IMR-90 (cell line): ENCODE data around the gene UGGT1. TPM values are rescaled to one million over a fixed set of nuclear protein-coding genes. Genes with fewer than 3 reads are reported as not detected.

Source experiments
- ATAC-seq: fragments of 200-7000 bp; cut with Tn5 transposase; 2 replicates; pipeline ENCODE4 v1.9.1; 2020; ENCODE audit warnings: low read depth, mild to moderate bottlenecking, moderate library complexity
- BruUV-seq: library from RNA; stranded (reverse); fragments of 400-500 nt; replicated peaks from 2 replicates; lab custom pipeline; 2021; lab: Mats Ljungman, UMichigan
- CTCF ChIA-PET: fragments of 300-600 bp; formaldehyde crosslinking; extraction: SDS; loops from one replicate; lab custom pipeline; 2021; ENCODE audit warnings: antibody characterized with exemption; lab: Yijun Ruan, JAX
- POLR2A ChIA-PET: fragments of 300-600 bp; sonication (Branson Sonifier 250); formaldehyde crosslinking; loops from one replicate; lab custom pipeline; 2022; ENCODE audit warnings: antibody characterized with exemption; ENCODE audit not compliant: unreplicated experiment; lab: Charles Lee
- DNase-seq: peaks from one replicate; pipeline ENCODE4 v3.0.0; 2013
- H2AFZ ChIP-seq: replicated peaks from 2 replicates; pipeline ENCODE3; 2013; ENCODE audit warnings: low read length, mild to moderate bottlenecking; ENCODE audit not compliant: poor library complexity
- H2AK5ac ChIP-seq: 2 replicates; pipeline ENCODE4 v1.6.1; 2013; ENCODE audit warnings: low read depth, low read length, inconsistent platforms
- H2AK9ac ChIP-seq: replicated peaks from 2 replicates; pipeline ENCODE3; 2013; ENCODE audit warnings: mild to moderate bottlenecking, low read depth, low read length, moderate library complexity; ENCODE audit not compliant: poor library complexity
- H2BK120ac ChIP-seq: 2 replicates; pipeline ENCODE4 v1.6.1; 2013; ENCODE audit warnings: low read depth, low read length, inconsistent platforms
- H2BK15ac ChIP-seq: 3 replicates; pipeline ENCODE4 v1.6.1; 2013; ENCODE audit warnings: low read depth, low read length, inconsistent platforms
- H2BK20ac ChIP-seq: 2 replicates; pipeline ENCODE4 v1.6.1; 2013; ENCODE audit warnings: low read depth, mild to moderate bottlenecking, inconsistent platforms, low read length, moderate library complexity
- H2BK5ac ChIP-seq: 2 replicates; pipeline ENCODE4 v1.6.1; 2013; ENCODE audit warnings: mild to moderate bottlenecking, low read depth, low read length, inconsistent platforms; ENCODE audit not compliant: poor library complexity, severe bottlenecking
- H3K14ac ChIP-seq: replicated peaks from 2 replicates; pipeline ENCODE4 v1.6.1; 2013; ENCODE audit warnings: low read depth, low read length, inconsistent platforms
- H3K18ac ChIP-seq: 2 replicates; pipeline ENCODE4 v1.6.1; 2013; ENCODE audit warnings: low read depth, low read length, control low read depth
- H3K23ac ChIP-seq: 2 replicates; pipeline ENCODE4 v1.6.1; 2013; ENCODE audit warnings: low read depth, low read length, inconsistent platforms
- H3K27ac ChIP-seq: 2 replicates; pipeline ENCODE4 v1.5.1; 2013; ENCODE audit warnings: mild to moderate bottlenecking, control low read depth, low read length; ENCODE audit not compliant: insufficient read depth
- H3K27me3 ChIP-seq: 2 replicates; pipeline ENCODE4 v1.6.1; 2013; ENCODE audit warnings: low read length; ENCODE audit not compliant: control insufficient read depth, insufficient read depth
- H3K36me3 ChIP-seq: 2 replicates; pipeline ENCODE4 v1.6.1; 2013; ENCODE audit warnings: low read length, mixed read lengths; ENCODE audit not compliant: control insufficient read depth, insufficient read depth
- H3K4ac ChIP-seq: 2 replicates; pipeline ENCODE4 v1.6.1; 2013; ENCODE audit warnings: low read depth, low read length, inconsistent platforms
- H3K4me1 ChIP-seq: 2 replicates; pipeline ENCODE4 v1.6.1; 2013; ENCODE audit warnings: low read length, mixed read lengths; ENCODE audit not compliant: control insufficient read depth, insufficient read depth
- H3K4me2 ChIP-seq: 2 replicates; pipeline ENCODE4 v1.6.1; 2013; ENCODE audit warnings: low read depth, mild to moderate bottlenecking, control low read depth, low read length, moderate library complexity
- H3K4me3 ChIP-seq: 2 replicates; pipeline ENCODE4 v1.5.1; 2013; ENCODE audit warnings: low read depth, mild to moderate bottlenecking, control low read depth, low read length, moderate library complexity; ENCODE audit not compliant: insufficient read depth
- H3K56ac ChIP-seq: 2 replicates; pipeline ENCODE4 v1.6.1; 2013; ENCODE audit warnings: low read length, inconsistent platforms; ENCODE audit not compliant: insufficient read depth; ENCODE audit errors: extremely low read depth
- H3K79me1 ChIP-seq, 2 experiments: 2 replicates each; pipeline ENCODE4 v1.6.1; 2013; ENCODE audit warnings: low read length in 2 of 2, inconsistent platforms in 1 of 2, low read depth in 1 of 2
- H3K9ac ChIP-seq: 2 replicates; pipeline ENCODE4 v1.6.1; 2013; ENCODE audit warnings: low read depth, low read length, control low read depth
- H3K9me1 ChIP-seq: 2 replicates; pipeline ENCODE4 v1.6.1; 2013; ENCODE audit warnings: low read length, inconsistent platforms; ENCODE audit not compliant: insufficient read depth
- H3K9me3 ChIP-seq: 2 replicates; pipeline ENCODE4 v1.6.1; 2013; ENCODE audit warnings: low read length; ENCODE audit not compliant: control insufficient read depth, insufficient read depth
- H4K20me1 ChIP-seq: 2 replicates; pipeline ENCODE4 v1.6.1; 2013; ENCODE audit warnings: low read length, inconsistent platforms; ENCODE audit not compliant: insufficient read depth
- H4K5ac ChIP-seq: 2 replicates; pipeline ENCODE4 v1.6.1; 2013; ENCODE audit warnings: mild to moderate bottlenecking, low read depth, low read length, control low read depth
- H4K8ac ChIP-seq, 2 experiments: 2 replicates each; pipeline ENCODE4 v1.6.1; 2013; ENCODE audit warnings: low read depth in 2 of 2, low read length in 2 of 2, control low read depth in 1 of 2, inconsistent platforms in 1 of 2
- H4K91ac ChIP-seq: 2 replicates; pipeline ENCODE4 v1.6.1; 2013; ENCODE audit warnings: low read depth, low read length, inconsistent platforms; ENCODE audit not compliant: insufficient read depth
- RFX5 ChIP-seq: IDR thresholded peaks from 2 replicates; pipeline ENCODE4 v1.8.0; 2012; ENCODE audit warnings: low read depth, mild to moderate bottlenecking, low read length, moderate library complexity
- WGBS, 2 experiments: methylation state at CpG; one replicate each; pipeline versions ENCODE4 v1.1.5 to v1.1.7; 2013; ENCODE audit warnings: missing lambda C conversion rate in 2 of 2; ENCODE audit not compliant: insufficient read length in 1 of 2; ENCODE audit errors: extremely low coverage in 2 of 2; 5-methylcytosine and 5-hydroxymethylcytosine counted together
- dilution Hi-C: fragments of 300-500 bp; cut with HindIII; formaldehyde crosslinking; loops from one replicate; pipeline ENCODE4 v1.14.3; 2018; ENCODE audit warnings: low sequenced_read_pairs; ENCODE audit not compliant: unreplicated experiment
- in situ Hi-C: fragments of 300-500 bp; cut with MboI; formaldehyde crosslinking; loops from 3 replicates; pipeline ENCODE4 v1.14.3; 2019; ENCODE audit warnings: low sequenced_read_pairs, inconsistent platforms, mixed read lengths
- intact Hi-C: fragments of 100-400 bp; cut with micrococcal nuclease; formaldehyde crosslinking; loops from 2 replicates; pipeline ENCODE4 v1.10.0; 2022
- polyA plus RNA-seq, 3 experiments: library from polyadenylated mRNA; depleted of rRNA; stranded (reverse); fragments of >200 nt; gene quantifications; 2 replicates each; pipeline ENCODE4 v1.2.3, GENCODE V29; 2012; ENCODE audit warnings: low replicate concordance in 1 of 3
- total RNA-seq: library from RNA; depleted of rRNA; stranded (reverse); fragments of >200 nt; gene quantifications from 2 replicates; pipeline ENCODE4 v1.2.3, GENCODE V29; 2012
- TF ChIP-seq, protein P1 (sequence below): fragments of 150-350 bp; IDR thresholded peaks from 2 replicates; pipeline ENCODE4 v1.6.1; 2016; ENCODE audit warnings: low read depth, mild to moderate bottlenecking, low read length, moderate library complexity, borderline replicate concordance

UGGT1 gene
- total and polyA plus RNA-seq, 2 of the 4 experiments (the other 2 are of a cell fraction) = 26.1 to 71.3 TPM

DNA sequence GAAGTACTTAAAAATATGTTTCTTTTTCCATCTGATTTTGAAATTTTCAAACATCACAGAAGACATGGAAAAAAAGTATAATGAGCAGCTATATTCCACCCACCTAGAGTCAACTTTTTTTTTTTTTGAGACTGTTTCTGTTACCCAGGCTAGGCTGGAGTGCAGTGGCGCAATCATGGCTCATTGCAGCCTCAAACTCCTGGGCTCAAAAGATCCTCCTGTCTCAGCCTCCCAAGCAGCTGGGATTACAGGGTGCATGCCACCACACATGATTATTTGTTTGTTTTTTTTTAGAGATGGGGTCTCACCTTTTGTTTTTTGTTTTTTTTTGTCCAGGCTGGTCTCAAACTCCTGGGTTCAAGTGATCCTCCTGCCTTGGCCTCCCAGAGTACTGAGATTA is 26.6 kb upstream of the UGGT1 start:
- no peaks in the 10 kb centered on the region for H4K20me1 ChIP-seq
- H3K27me3 ChIP-seq = peaks cover 4% of the 10 kb centered on the region
- no TSS peak for BruUV-seq
- H3K14ac ChIP-seq = no peak overlapping the region
- intact Hi-C loops = loop anchor here (5.0 to 10.0 kb wide), 3 partner anchors 168 to 690 kb away; partner anchors contain the start of gene HS6ST1
- H2AK5ac ChIP-seq = no peak overlapping the region
- no peak overlapping the region for H3K4ac ChIP-seq
- no peak overlapping the region for H2AK9ac ChIP-seq
- H2AFZ ChIP-seq = no peak overlapping the region
- no peak overlapping the region for H3K4me2 ChIP-seq
- no peaks in the 10 kb centered on the region for H3K36me3 ChIP-seq
- H3K27ac ChIP-seq = no peak overlapping the region
- no peak overlapping the region for H3K4me3 ChIP-seq
- no peaks in the 10 kb centered on the region for H3K9me1 ChIP-seq
- no peaks in the 10 kb centered on the region for H3K4me1 ChIP-seq
- no peak overlapping the region for H4K91ac ChIP-seq
- no CpG with 5 or more reads among the region's 1 CpG for WGBS, 2 experiments
- TF ChIP-seq, protein P1, sequence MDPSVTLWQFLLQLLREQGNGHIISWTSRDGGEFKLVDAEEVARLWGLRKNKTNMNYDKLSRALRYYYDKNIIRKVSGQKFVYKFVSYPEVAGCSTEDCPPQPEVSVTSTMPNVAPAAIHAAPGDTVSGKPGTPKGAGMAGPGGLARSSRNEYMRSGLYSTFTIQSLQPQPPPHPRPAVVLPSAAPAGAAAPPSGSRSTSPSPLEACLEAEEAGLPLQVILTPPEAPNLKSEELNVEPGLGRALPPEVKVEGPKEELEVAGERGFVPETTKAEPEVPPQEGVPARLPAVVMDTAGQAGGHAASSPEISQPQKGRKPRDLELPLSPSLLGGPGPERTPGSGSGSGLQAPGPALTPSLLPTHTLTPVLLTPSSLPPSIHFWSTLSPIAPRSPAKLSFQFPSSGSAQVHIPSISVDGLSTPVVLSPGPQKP = no peak
- no peak for TF ChIP-seq RFX5
- no peak overlapping the region for H2BK15ac ChIP-seq
- H3K23ac ChIP-seq = no peak overlapping the region
- H2BK120ac ChIP-seq = no peak overlapping the region
- dilution Hi-C loops = no loop called here
- H4K8ac ChIP-seq = no peak overlapping the region
- in situ Hi-C loops = loop anchor here (10.0 to 25.0 kb wide), 2 partner anchors 673 to 1790 kb away; no protein-coding TSS in a partner anchor
- H3K56ac ChIP-seq = no peak overlapping the region
- ChIA-PET CTCF (interaction anchor here (0.6 to 1.5 kb wide), 3 partner anchors 13 to 1859 kb away, joined by 4 to 8 read pairs (median 6); no protein-coding TSS in a partner anchor), POLR2A (no interaction called here)
- no peaks in the 10 kb centered on the region for H3K9me3 ChIP-seq
- no peak overlapping the region for H2BK5ac ChIP-seq
- H3K9ac ChIP-seq = no peak overlapping the region
- H4K5ac ChIP-seq = no peak overlapping the region
- no peak overlapping the region for H2BK20ac ChIP-seq
- no peak overlapping the region for H3K18ac ChIP-seq
- DNase-seq (no peak), ATAC-seq (no peak)
- no peaks in the 10 kb centered on the region for H3K79me1 ChIP-seq
